Stimulated activated CD4-positive, alpha-beta T cell treated with anti-CD3 and anti-CD28 coated beads, TNF-alpha, amount 100 ng/mL, for 4 hours (primary cell): ENCODE results near the gene ELMO2.
A peak's percentile ranks its signal among the peaks of the same experiment; 100 is the strongest.

ENCODE experiments used
- DNase-seq, 3 experiments: peaks; one replicate each; pipeline ENCODE4 v3.0.0-alpha.2; 2020; ENCODE audit warnings: low read depth in 3 of 3

Gene ELMO2

GRCh38 chr20:46367234-46367633 lies 39.2 kb downstream of the ELMO2 start:
- DNase-seq = no peak

- DNase-seq = no peak
These were observed 39.6 kb downstream of the ELMO2 start for GRCh38 chr20:46366826-46367225.

GRCh38 chr20:46365487-46366220 lies 40.8 kb downstream of the ELMO2 start:
- no peak for DNase-seq

- DNase-seq = no peak
These were observed 41.5 kb downstream of the ELMO2 start for GRCh38 chr20:46364670-46365486.

- DNase-seq = peak; percentile 68 to 74 (median 74)
These were observed 42.3 kb downstream of the ELMO2 start for GRCh38 chr20:46363874-46364669.

GRCh38 chr20:46362921-46363867 lies 43.2 kb downstream of the ELMO2 start:
- DNase-seq = no peak

GRCh38 chr20:46361811-46362210 lies 44.6 kb downstream of the ELMO2 start:
- DNase-seq = no peak

GRCh38 chr20:46361381-46361780 lies 45.0 kb downstream of the ELMO2 start:
- no peak for DNase-seq

- no peak for DNase-seq
These were observed 47.1 kb downstream of the ELMO2 start for GRCh38 chr20:46359233-46359751.

GRCh38 chr20:46358346-46359058 lies 47.9 kb downstream of the ELMO2 start:
- DNase-seq = no peak

- no peak for DNase-seq
These were observed 49.3 kb downstream of the ELMO2 start for GRCh38 chr20:46357030-46357514.

GRCh38 chr20:46356195-46357029 lies 50.0 kb downstream of the ELMO2 start:
- no peak for DNase-seq

- no peak for DNase-seq
These were observed 50.6 kb downstream of the ELMO2 start for GRCh38 chr20:46355778-46356177.

GRCh38 chr20:46354920-46355654 lies 51.3 kb downstream of the ELMO2 start:
- no peak for DNase-seq

GRCh38 chr20:46354207-46354555 lies 52.2 kb downstream of the ELMO2 start:
- DNase-seq = no peak

GRCh38 chr20:46353500-46354206 lies 52.8 kb downstream of the ELMO2 start:
- DNase-seq = no peak

GRCh38 chr20:46352370-46352938 lies 54.0 kb downstream of the ELMO2 start:
- DNase-seq = no peak
